Adipocyte (in vitro differentiated cells): ENCODE data around the gene NDUFB11.

ENCODE experiments used
- DNase-seq: peaks from one replicate; pipeline ENCODE4 v3.0.0-alpha.2; 2015; ENCODE audit warnings: low read depth
- H3K27me3 ChIP-seq: replicated peaks from 2 replicates; pipeline ENCODE4 v1.7.0; 2013; ENCODE audit warnings: mild to moderate bottlenecking, low read length, moderate library complexity; ENCODE audit not compliant: control insufficient read depth, insufficient read depth
- H3K36me3 ChIP-seq: 2 replicates; pipeline ENCODE4 v1.7.0; 2013; ENCODE audit warnings: low read length, mild to moderate bottlenecking, moderate library complexity; ENCODE audit not compliant: control insufficient read depth, insufficient read depth, severe bottlenecking
- H3K4me1 ChIP-seq: 2 replicates; pipeline ENCODE4 v1.7.0; 2013; ENCODE audit warnings: mild to moderate bottlenecking, low read length, moderate library complexity; ENCODE audit not compliant: control insufficient read depth, insufficient read depth
- H3K4me3 ChIP-seq: 2 replicates; pipeline ENCODE4 v1.7.0; 2013; ENCODE audit warnings: mild to moderate bottlenecking, low read length, moderate library complexity
- H3K9ac ChIP-seq: 2 replicates; pipeline ENCODE4 v1.7.0; 2013; ENCODE audit warnings: mild to moderate bottlenecking, low read length, moderate library complexity
- H3K9me3 ChIP-seq: 2 replicates; pipeline ENCODE4 v1.7.0; 2013; ENCODE audit warnings: mild to moderate bottlenecking, low read length, moderate library complexity; ENCODE audit not compliant: control insufficient read depth

The NDUFB11 gene

DNA sequence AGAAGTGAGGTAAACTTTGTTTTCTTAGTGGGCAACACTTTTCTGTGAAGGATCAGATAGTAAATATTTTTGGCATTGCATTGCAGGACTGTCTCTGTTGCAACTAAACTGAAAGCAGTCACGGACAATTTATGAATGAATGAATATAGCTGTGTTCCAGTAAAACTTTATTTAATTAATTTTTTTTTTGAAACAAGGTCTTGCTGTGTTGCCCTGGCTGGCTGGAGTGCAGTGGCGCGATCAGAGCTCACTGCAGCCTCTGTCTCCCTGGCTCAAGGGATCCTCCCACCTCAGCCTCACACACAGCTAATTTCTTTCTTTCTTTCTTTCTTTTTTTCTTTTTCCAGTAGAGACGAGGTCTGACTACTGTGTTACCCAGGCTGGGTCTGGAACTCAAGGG is 16.3 kb upstream of the NDUFB11 start:
- Histone ChIP-seq H3K36me3 (peaks cover 13% of the 10 kb centered on the region), H3K4me3 (no peak overlapping the region), H3K9ac (no peak overlapping the region), H3K9me3 (peaks cover 9% of the 10 kb centered on the region), H3K4me1 (peaks cover 3% of the 10 kb centered on the region), H3K27me3 (peaks cover 4% of the 10 kb centered on the region)
- DNase-seq, result no peak

- Histone ChIP-seq H3K36me3 (peaks cover 13% of the 10 kb centered on the region), H3K9ac (no peak overlapping the region), H3K4me1 (peaks cover 3% of the 10 kb centered on the region), H3K27me3 (peaks cover 4% of the 10 kb centered on the region), H3K9me3 (no peaks in the 10 kb centered on the region), H3K4me3 (no peak overlapping the region)
- DNase-seq, result no peak
Observed at GRCh38 chrX:47158781-47159180, 14.3 kb upstream of the NDUFB11 start.

- peaks cover 3% of the 10 kb centered on the region for H3K4me1 ChIP-seq
- no peak overlapping the region for H3K9ac ChIP-seq
- H3K4me3 ChIP-seq, result no peak overlapping the region
- no peaks in the 10 kb centered on the region for H3K9me3 ChIP-seq
- DNase-seq, result no peak
- peaks cover 13% of the 10 kb centered on the region for H3K36me3 ChIP-seq
- H3K27me3 ChIP-seq, result peaks cover 4% of the 10 kb centered on the region
Observed at GRCh38 chrX:47158131-47158530, 13.6 kb upstream of the NDUFB11 start.

DNA sequence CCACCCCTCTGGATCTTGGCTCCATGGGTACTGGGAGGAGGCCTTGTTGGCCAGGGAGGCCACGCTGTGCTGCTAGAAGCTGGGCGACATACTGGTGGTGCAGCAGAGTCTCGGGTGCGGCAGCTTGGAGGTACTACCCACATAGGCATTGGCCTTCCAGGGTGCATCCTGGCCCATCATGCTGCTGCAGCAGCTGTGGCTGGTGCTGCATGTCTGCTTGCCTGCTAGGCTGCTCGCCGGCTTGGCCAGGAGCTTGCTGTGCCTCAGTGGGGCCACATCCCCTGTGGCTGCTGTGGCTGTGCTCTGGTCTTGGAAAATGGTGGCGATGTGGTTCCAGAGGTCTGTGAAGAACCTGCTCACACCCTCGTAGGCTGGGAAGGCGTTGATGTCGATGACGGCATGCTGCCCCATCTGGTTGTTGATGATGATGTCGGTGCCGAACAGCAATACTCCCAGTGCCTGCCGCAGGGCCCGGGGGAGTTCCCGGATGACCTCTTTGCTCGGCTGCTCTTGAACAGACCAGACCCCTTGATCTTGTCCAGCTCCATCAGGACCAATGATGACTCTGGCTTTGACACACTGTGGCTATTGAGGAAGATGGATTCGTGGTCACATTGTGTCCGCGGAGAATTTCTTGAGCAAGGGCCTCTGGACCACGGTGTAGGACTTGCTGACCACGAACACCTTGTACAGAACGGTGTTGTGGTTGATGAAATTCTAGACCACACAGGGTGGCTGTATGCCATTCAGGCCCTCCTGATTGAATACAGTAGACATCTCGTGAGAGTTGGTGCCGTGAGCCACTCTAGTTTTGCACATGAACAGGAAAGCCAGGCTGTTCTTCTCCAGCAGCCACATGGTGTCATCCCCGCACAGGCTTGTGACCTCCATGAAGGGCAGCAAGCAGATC is 12.4 kb upstream of the NDUFB11 start:
- DNase-seq, result no peak

DNA sequence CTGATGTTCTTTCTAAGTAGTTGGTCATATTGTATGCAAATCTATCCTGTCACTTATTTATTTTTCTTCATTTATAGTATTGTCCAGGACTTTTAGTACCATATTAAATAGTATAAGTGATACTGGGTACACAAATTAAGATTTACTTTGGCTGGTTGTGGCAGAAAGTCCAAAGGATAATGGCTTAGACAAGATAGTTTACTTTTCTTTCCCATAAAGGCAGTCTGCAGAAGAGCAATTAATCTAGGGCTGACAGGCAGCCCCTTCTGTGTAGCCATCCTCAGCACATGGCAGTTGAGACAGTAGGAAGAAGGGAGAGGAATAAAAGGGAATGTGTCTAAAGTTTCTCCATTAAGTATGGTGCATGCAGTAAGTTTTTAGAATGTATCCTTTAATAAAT is 6.9 kb upstream of the NDUFB11 start:
- peaks cover 8% of the 10 kb centered on the region for H3K36me3 ChIP-seq
- no peak overlapping the region for H3K9ac ChIP-seq
- no peak for DNase-seq
- no peak overlapping the region for H3K4me3 ChIP-seq
- H3K9me3 ChIP-seq, result no peaks in the 10 kb centered on the region
- peaks cover 4% of the 10 kb centered on the region for H3K27me3 ChIP-seq
- H3K4me1 ChIP-seq, result peaks cover 13% of the 10 kb centered on the region

More for the DNA sequence above, 12.4 kb upstream of the NDUFB11 start:
- no peak overlapping the region for H3K9ac ChIP-seq
- peaks cover 13% of the 10 kb centered on the region for H3K36me3 ChIP-seq
- H3K27me3 ChIP-seq, result peaks cover 4% of the 10 kb centered on the region
- peaks cover 3% of the 10 kb centered on the region for H3K4me1 ChIP-seq
- H3K4me3 ChIP-seq, result no peak overlapping the region
- H3K9me3 ChIP-seq, result no peaks in the 10 kb centered on the region

- Histone ChIP-seq H3K9me3 (no peaks in the 10 kb centered on the region), H3K4me1 (peaks cover 13% of the 10 kb centered on the region), H3K4me3 (no peak overlapping the region), H3K27me3 (peaks cover 3% of the 10 kb centered on the region), H3K36me3 (peaks cover 7% of the 10 kb centered on the region), H3K9ac (peak overlapping the region; percentile 25)
- DNase-seq, result no peak
Observed at GRCh38 chrX:47148946-47149345, 4.4 kb upstream of the NDUFB11 start.

DNA sequence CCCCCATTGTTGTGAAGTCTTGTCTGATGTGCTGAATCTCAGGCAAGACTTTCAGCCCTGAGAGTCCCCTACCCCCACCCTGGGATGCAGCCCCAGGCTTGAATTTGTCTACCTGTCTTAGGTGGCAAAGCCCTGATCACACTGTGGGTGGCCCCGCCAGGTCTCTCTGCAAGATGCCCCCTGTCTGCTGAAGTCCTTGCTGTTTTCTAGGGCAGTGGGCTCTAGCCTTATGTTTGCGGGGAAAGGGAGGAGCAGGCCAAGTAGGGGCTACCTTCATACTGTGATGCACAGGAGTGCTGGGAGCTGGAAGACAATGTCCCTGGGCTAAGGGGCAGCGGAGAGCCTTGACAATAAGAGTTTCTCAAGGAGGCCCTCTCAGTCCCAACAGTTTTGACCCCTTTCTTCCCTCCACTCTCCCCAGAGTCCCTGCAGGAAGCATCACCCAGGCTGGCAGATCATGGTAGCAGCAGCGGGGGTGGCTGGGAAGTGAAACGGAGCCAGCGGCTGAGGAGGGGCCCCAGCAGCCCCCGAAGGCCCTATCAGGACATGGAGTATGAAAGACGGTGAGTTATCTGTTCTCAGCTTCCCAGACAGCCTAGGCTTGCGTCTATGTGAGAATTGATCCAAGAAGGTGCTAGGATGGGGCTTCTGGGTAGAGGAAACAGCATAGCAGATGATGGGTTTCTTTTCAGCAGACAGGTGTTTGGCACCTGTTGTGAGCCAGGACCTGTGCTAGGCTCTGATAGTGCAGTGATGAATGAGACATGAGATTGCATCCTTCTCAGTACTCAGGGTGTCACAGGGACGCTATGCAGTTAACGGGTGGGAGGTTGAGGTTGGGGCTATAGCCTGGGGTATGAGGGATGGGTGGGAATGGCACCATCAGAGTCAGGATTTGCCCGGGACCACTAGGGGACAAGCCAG is 2.7 kb upstream of the NDUFB11 start:
- Histone ChIP-seq H3K36me3 (peaks cover 12% of the 10 kb centered on the region), H3K9me3 (peaks cover 3% of the 10 kb centered on the region), H3K4me3 (peak overlapping the region; percentile 89), H3K27me3 (peaks cover 3% of the 10 kb centered on the region), H3K4me1 (peaks cover 18% of the 10 kb centered on the region), H3K9ac (no peak overlapping the region)
- no peak for DNase-seq

- Histone ChIP-seq H3K9me3 (peaks cover 6% of the 10 kb centered on the region), H3K9ac (peak overlapping the region; percentile 91), H3K27me3 (peaks cover 4% of the 10 kb centered on the region), H3K4me3 (peak overlapping the region; percentile 89), H3K36me3 (peaks cover 14% of the 10 kb centered on the region), H3K4me1 (peaks cover 18% of the 10 kb centered on the region)
- peak; percentile 27 for DNase-seq
Observed at GRCh38 chrX:47146121-47146935, 1.8 kb upstream of the NDUFB11 start.

GRCh38 chrX:47145395-47146120 is 1.1 kb upstream of the NDUFB11 start:
- peaks cover 6% of the 10 kb centered on the region for H3K9me3 ChIP-seq
- peaks cover 3% of the 10 kb centered on the region for H3K27me3 ChIP-seq
- peaks cover 12% of the 10 kb centered on the region for H3K36me3 ChIP-seq
- peak overlapping the region; percentile 89 for H3K4me3 ChIP-seq
- DNase-seq, result peak; percentile 65
- peak overlapping the region; percentile 91 for H3K9ac ChIP-seq
- peaks cover 18% of the 10 kb centered on the region for H3K4me1 ChIP-seq

DNA sequence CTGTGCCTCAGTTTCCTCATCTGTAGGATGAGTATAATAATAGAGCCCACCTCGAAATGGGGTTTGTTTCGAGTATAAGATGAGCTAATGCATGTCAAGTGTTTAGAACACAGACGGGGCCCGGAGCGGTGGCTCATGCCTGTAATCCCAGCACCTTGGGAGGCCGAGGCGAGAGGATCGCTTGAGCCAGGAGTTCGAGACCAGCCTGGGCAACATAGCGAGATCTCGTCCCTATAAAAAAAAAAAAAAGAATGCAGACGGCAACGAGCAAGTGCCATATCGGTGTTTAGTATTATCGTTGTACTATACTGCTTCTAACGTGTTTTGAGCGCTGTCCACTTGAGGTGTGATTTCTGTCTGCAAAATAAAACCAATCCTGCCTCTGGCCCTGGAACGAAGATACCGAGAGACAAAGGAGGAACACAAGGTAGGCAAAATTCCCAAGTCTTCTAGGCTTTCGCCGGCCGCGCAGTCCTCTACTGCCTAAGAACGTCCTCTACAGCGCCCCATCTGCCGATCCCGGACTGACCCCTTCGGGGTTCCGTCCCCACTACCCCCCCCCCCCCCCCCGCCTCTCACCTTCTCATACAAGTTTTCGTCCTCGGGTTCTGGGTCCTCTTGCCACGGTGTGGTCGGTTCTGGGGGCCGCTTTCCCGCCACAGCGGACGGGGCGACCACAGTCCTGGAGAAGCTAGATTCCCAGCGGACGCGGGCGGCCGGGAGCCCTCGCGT is 442 bp downstream of the NDUFB11 start:
- Histone ChIP-seq H3K9ac (peak overlapping the region; percentile 91), H3K27me3 (peaks cover 13% of the 10 kb centered on the region), H3K4me1 (peaks cover 14% of the 10 kb centered on the region), H3K4me3 (peak overlapping the region; percentile 89), H3K9me3 (peaks cover 6% of the 10 kb centered on the region), H3K36me3 (peaks cover 22% of the 10 kb centered on the region)
- peak; percentile 50 for DNase-seq
